ENCODE data around the gene MOB3B. TPM values are rescaled to one million over a fixed set of nuclear protein-coding genes. Genes with fewer than 3 reads are reported as not detected.

Gene MOB3B
- total RNA-seq, 2 donors from 2014 or later, result 4.3 to 6.0 TPM

DNA sequence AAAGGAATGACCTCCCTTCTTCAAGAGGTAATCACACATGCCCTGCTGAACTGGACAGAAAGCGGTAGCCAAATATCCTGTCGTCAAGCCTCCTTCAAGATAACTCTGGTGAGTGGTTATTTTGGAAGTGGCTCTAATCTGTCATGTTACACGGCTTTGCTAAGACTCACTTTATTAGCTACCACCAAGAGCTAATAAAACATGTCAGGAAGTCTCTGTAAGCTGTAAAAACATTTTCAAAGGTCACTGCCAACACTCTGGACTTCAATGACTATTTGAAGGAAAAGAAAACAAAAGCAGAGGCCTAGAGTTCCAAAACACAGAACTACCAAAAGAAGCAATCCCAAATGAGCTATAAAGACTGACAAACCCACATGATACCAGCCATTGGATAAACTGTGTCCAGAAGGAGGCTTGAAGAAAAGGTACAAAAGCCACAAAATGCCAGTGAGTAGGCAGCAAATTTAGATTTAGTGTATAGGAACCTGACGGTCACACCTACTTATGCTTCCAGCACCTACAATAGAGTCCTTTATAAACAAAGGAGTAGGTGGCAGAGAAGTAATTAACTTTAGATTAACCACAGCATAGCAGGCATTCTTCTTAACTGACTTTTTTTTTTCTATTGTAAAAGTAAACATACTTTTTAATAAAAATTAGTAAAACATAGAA, 135.3 kb downstream of the MOB3B start:
- ATAC-seq (no peak), DNase-seq (no peak)
- no peaks in the 10 kb centered on the region for H3K9me3 ChIP-seq
- intact Hi-C loops (cut with DNase I), result no loop called here
- no peaks in the 10 kb centered on the region for H3K27me3 ChIP-seq
- peaks cover 12% of the 10 kb centered on the region for H3K4me1 ChIP-seq
- no peaks in the 10 kb centered on the region for H3K36me3 ChIP-seq (replicated peaks in 1 of 2; ENCODE audit: insufficient read depth in 1 of 2, low read depth in 2 of 2)
- TF ChIP-seq POLR2A (IDR thresholded peaks at IDR 0.05), result no peak
- TF ChIP-seq, protein P1, sequence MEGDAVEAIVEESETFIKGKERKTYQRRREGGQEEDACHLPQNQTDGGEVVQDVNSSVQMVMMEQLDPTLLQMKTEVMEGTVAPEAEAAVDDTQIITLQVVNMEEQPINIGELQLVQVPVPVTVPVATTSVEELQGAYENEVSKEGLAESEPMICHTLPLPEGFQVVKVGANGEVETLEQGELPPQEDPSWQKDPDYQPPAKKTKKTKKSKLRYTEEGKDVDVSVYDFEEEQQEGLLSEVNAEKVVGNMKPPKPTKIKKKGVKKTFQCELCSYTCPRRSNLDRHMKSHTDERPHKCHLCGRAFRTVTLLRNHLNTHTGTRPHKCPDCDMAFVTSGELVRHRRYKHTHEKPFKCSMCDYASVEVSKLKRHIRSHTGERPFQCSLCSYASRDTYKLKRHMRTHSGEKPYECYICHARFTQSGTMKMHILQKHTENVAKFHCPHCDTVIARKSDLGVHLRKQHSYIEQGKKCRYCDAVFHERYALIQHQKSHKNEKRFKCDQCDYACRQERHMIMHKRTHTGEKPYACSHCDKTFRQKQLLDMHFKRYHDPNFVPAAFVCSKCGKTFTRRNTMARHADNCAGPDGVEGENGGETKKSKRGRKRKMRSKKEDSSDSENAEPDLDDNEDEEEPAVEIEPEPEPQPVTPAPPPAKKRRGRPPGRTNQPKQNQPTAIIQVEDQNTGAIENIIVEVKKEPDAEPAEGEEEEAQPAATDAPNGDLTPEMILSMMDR (IDR thresholded peaks at IDR 0.05), result no peak
- H3K27ac ChIP-seq, result peak overlapping the region; percentile 8 to 61 (median 26)
- H3K4me3 ChIP-seq, result no peak overlapping the region
- WGBS, 2 donors, result 22 to 44% methylated on average over 4 of the region's 4 CpGs

GRCh38 chr9:27393054-27393846, 136.4 kb downstream of the MOB3B start:
- ATAC-seq (no peak), DNase-seq (no peak)
- Histone ChIP-seq H3K4me3 (no peak overlapping the region), H3K27me3 (no peaks in the 10 kb centered on the region), H3K36me3 (replicated peaks in 1 of 2; ENCODE audit: insufficient read depth in 1 of 2, low read depth in 2 of 2) (no peaks in the 10 kb centered on the region), H3K9me3 (no peaks in the 10 kb centered on the region), H3K4me1 (peaks cover 12% of the 10 kb centered on the region), H3K27ac (peak overlapping the region in 1 of 4 donors; percentile 61)
- no peak for TF ChIP-seq POLR2A (IDR thresholded peaks at IDR 0.05)
- TF ChIP-seq, protein P1 (IDR thresholded peaks at IDR 0.05), result no peak
- 80 to 83% methylated on average over 6 of the region's 6 CpGs for WGBS, 2 donors
- intact Hi-C loops (cut with DNase I), result no loop called here

DNA sequence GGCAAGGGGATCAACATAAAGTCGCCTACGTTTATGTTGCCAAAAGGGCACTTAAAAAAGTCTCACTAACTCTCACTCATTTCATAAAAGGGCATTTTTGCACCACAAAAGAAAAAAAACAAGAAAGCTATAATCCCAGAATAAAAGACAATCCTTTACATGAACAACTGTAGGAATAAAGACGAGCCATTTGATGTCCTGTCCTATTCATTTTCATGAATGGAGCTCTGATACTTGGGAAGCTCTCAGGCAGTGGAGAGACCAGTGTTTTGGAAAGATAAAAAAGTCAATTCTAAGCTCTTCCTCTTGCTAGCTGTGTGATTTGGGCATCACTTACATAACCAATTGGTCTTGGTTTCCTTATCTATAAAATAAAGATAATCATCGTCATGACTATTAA, 137.2 kb downstream of the MOB3B start:
- 89 to 91% methylated on average over 4 of the region's 4 CpGs for WGBS, 2 donors
- no peak for TF ChIP-seq POLR2A (IDR thresholded peaks at IDR 0.05)
- TF ChIP-seq, protein P1 (IDR thresholded peaks at IDR 0.05), result no peak

GRCh38 chr9:27391040-27391895, 138.3 kb downstream of the MOB3B start:
- H3K36me3 ChIP-seq (replicated peaks in 1 of 2; ENCODE audit: insufficient read depth in 1 of 2, low read depth in 2 of 2), result no peaks in the 10 kb centered on the region
- peaks cover 31% of the 10 kb centered on the region for H3K4me1 ChIP-seq
- ATAC-seq (no peak), DNase-seq (no peak)
- H3K4me3 ChIP-seq, result no peak overlapping the region
- no peaks in the 10 kb centered on the region for H3K9me3 ChIP-seq
- TF ChIP-seq, protein P1 (IDR thresholded peaks at IDR 0.05), result no peak
- no peak for TF ChIP-seq POLR2A (IDR thresholded peaks at IDR 0.05)
- intact Hi-C loops (cut with DNase I), result no loop called here
- 78% methylated on average over 9 of the region's 9 CpGs for WGBS, 2 donors
- H3K27me3 ChIP-seq, result no peaks in the 10 kb centered on the region
- no peak overlapping the region for H3K27ac ChIP-seq

More for the DNA sequence above, 137.2 kb downstream of the MOB3B start:
- intact Hi-C loops (cut with DNase I), result no loop called here
- Histone ChIP-seq H3K36me3 (replicated peaks in 1 of 2; ENCODE audit: insufficient read depth in 1 of 2, low read depth in 2 of 2) (no peaks in the 10 kb centered on the region), H3K27me3 (no peaks in the 10 kb centered on the region), H3K9me3 (no peaks in the 10 kb centered on the region), H3K27ac (no peak overlapping the region), H3K4me3 (no peak overlapping the region), H3K4me1 (peaks cover 19% of the 10 kb centered on the region)
- ATAC-seq (no peak), DNase-seq (no peak)
